Measurements from ENCODE around the gene CD36.

DNA sequence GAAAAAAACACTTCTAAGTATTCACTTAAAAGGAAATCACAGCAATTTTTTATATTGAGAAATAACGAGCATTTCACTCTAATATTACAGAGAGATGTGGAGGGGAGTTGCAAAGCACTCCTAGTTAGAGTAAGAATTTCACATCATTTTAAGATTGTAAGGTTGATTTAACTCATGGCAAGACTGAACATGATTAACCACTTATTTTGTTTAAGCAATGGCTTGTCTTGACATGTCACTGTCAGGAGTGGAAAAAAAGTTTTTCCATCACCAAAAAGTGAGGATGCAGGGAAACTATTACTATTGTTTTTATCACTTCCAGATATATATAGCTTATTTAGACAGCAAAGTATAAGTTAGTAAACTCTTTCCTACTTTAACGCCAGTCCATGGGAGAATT lies 27.1 kb downstream of the CD36 start:
- TF ChIP-seq GATA2 (IDR thresholded peaks at IDR 0.05; ENCODE audit: low read depth, low read length) (no peak), GATA3 (IDR thresholded peaks at IDR 0.05; ENCODE audit: low read depth, low read length) (no peak)
